Thymus (tissue), 11 donors: ENCODE measurements around the gene CHD3. TPM values are rescaled to one million over a fixed set of nuclear protein-coding genes. Genes with fewer than 3 reads are reported as not detected.
A peak's percentile ranks its signal among the peaks of the same experiment; 100 is the strongest.

Experiments used
- DNase-seq, 9 donors: peaks; one replicate each; pipeline ENCODE4 v3.0.0-alpha.2; 2013; ENCODE audit warnings: low spot score in 9 of 9, low read depth in 6 of 9, missing footprints in 1 of 9
- H3K27ac ChIP-seq, 2 donors: one replicate each; pipeline ENCODE4 v1.5.1; 2013; ENCODE audit warnings: control low read depth in 1 of 2, low read depth in 1 of 2, low read length in 1 of 2, mild to moderate bottlenecking in 1 of 2, moderate library complexity in 1 of 2
- H3K27me3 ChIP-seq, 2 donors: one replicate each; pipeline ENCODE4 v1.5.1; 2013; ENCODE audit warnings: low read length in 1 of 2; ENCODE audit not compliant: control insufficient read depth in 2 of 2, insufficient read depth in 1 of 2
- H3K36me3 ChIP-seq, 2 donors: one replicate each; pipeline ENCODE4 v1.5.1; 2013; ENCODE audit warnings: low read length in 1 of 2, mild to moderate bottlenecking in 1 of 2, moderate library complexity in 1 of 2; ENCODE audit not compliant: control insufficient read depth in 2 of 2, insufficient read depth in 2 of 2
- H3K4me1 ChIP-seq, 2 donors: one replicate each; pipeline ENCODE4 v1.5.1; 2013; ENCODE audit warnings: low read length in 2 of 2; ENCODE audit not compliant: control insufficient read depth in 2 of 2, insufficient read depth in 2 of 2
- H3K4me3 ChIP-seq, 2 donors: one replicate each; pipeline ENCODE4 v1.5.1; 2013; ENCODE audit warnings: low read length in 2 of 2, control low read depth in 1 of 2, mild to moderate bottlenecking in 1 of 2
- H3K9me3 ChIP-seq, 2 donors: one replicate each; pipeline ENCODE4 v1.5.1; 2013; ENCODE audit warnings: low read length in 1 of 2, mild to moderate bottlenecking in 1 of 2; ENCODE audit not compliant: control insufficient read depth in 2 of 2, insufficient read depth in 1 of 2
- WGBS: extraction: QIAGEN DNeasy Blood & Tissue Kit; methylation state at CpG from one replicate; pipeline ENCODE4 v1.1.7; 2013; 5-methylcytosine and 5-hydroxymethylcytosine counted together
- polyA plus RNA-seq: library from polyadenylated mRNA; stranded (reverse); fragments of 200-250 nt; gene quantifications from one replicate; pipeline ENCODE4 v1.2.3, GENCODE V29; 2013
- total RNA-seq: library from RNA; stranded (reverse); fragments of 120-200 nt; gene quantifications from one replicate; pipeline ENCODE4 v1.2.4, GENCODE V29; 2013
- donor health status: healthy.

The CHD3 gene
- total and polyA plus RNA-seq, 2 donors: 69.5 to 119 TPM

DNA sequence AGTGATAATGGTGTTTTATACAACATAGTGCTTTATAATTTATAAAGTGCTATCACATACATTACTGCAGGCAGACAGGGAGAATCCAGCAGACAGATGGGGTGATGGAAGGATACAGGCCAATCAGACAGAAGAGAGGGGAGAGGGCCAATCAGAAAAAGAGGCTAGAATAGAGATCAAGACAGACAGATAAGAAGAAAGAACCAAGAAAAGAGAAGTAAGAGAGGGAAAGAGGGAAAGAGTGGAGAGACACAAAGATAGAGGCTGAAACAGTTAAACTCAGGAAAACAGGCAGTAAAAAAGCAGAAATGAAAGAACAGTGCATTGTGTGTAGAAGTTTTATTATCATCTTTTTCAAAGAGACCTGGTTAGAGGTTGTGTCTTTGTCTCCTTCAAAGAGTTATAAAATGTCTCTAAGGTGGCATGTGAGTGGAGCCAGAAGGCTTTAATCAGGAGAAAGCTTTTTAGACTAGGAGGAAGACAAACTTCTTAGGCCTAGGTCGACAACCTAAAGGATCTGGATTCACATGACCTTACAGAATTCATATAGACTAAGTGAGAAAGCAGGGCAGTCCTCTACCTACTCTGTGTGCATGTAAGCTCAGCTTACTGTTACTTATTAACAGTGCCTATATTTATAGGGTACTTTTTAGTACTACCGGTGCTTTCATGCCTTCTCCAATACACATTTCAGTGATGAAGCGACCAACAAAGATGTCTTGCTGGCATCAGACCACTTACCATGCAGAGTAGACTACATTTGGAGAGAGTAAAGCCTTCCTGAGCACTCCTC lies 8.3 kb upstream of the CHD3 start:
- no peaks in the 10 kb centered on the region for H3K9me3 ChIP-seq
- peaks cover 29 to 40% of the 10 kb centered on the region in 2 donors for H3K4me1 ChIP-seq
- peak in 1 of 9 donors; percentile 46 for DNase-seq
- WGBS: 80% methylated on average over 3 of the region's 3 CpGs
- no peaks in the 10 kb centered on the region for H3K27me3 ChIP-seq
- H3K4me3 ChIP-seq: no peak overlapping the region
- peak overlapping the region in 1 of 2 donors; percentile 56 for H3K27ac ChIP-seq
- H3K36me3 ChIP-seq: peaks cover 0 to 5% of the 10 kb centered on the region in 2 donors

DNA sequence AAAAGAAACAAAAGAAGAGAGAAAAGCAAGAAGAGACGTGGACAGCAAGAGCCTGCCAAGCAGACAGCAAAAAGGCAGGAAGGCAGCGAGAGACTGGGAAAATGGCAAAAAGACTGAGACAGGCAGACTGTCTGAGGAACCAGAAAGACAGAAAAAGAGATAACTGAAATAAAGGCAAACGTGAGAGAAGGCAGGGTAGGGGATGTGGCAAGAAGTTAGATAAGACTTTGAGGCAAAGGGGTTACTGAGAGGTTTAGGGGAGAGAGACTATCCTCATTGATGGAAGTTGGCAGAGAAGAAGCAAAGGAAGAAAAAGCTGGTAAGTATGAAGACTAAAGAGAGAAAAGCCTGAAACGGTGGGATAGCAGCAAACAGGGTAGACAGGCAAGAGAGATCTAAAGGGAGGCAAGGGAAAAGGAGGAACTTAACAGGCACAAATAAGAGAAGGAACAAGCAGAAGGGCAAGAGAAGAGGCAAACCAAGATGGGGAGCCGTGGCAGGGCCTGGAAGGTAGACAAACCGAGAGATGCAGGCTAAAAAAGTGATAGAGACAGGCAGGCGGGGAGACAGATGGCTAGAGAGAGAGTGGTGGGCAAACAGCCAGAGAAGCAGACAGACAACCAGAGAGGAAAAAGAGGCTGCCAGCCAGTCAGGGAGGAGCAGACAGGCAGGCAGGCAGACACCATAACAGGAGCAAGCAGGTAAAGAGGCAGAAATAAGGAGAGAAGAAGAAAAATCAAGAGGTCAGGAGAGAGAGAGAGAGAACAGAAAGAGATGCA lies 7.1 kb upstream of the CHD3 start:
- Histone ChIP-seq H3K4me3 (no peak overlapping the region), H3K4me1 (peaks cover 29 to 49% of the 10 kb centered on the region in 2 donors), H3K27me3 (no peaks in the 10 kb centered on the region), H3K36me3 (peaks cover 0 to 5% of the 10 kb centered on the region in 2 donors), H3K9me3 (peaks cover 0 to 6% of the 10 kb centered on the region in 2 donors), H3K27ac (peak overlapping the region; percentile 57 to 66)
- 37% methylated on average over 7 of the region's 7 CpGs for WGBS
- DNase-seq: no peak

DNA sequence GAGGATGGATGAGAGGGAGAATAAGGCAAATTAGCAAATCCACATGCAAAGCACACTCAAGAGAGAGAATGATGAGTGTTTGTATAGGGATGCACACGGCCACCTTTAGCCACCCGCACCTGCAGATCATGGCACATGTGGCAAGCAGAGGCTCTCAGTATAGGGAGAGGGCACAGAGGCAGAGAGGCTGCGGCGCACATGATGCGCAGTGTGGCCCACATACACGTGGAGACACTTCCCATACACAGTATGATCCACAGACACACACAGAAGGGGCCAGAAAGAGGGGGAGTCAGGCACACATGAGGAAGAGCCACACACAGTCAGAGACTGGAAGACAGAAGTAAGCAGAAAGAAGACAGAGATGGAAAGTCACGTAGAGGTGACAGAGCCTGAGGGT lies 6.5 kb upstream of the CHD3 start:
- H3K36me3 ChIP-seq: peaks cover 0 to 5% of the 10 kb centered on the region in 2 donors
- DNase-seq: peak in 1 of 9 donors; percentile 31
- H3K27ac ChIP-seq: peak overlapping the region; percentile 1 to 57
- no peaks in the 10 kb centered on the region for H3K27me3 ChIP-seq
- peaks cover 31 to 55% of the 10 kb centered on the region in 2 donors for H3K4me1 ChIP-seq
- peaks cover 0 to 6% of the 10 kb centered on the region in 2 donors for H3K9me3 ChIP-seq
- H3K4me3 ChIP-seq: no peak overlapping the region
- 69% methylated on average over 7 of the region's 7 CpGs for WGBS

DNA sequence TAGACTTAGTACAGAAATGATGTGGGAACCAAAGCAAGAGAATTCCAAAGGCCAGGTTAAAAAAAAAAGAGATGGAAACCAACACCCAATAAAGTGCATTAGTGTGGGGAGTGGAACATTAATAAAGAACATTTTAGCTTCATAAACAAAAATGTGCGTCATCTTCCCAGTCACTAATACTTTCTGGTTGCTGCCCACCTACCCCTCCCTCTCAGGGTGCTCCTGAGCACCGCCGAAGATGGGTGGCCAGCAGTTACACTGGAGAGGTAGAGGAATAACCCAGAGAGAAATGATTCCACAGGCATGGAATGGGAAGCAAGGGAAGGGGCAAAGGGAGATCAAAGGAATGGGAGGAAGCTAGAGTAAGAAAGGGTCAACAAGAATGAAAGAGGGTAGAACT lies 6.0 kb upstream of the CHD3 start:
- no peak for DNase-seq
- Histone ChIP-seq H3K36me3 (peaks cover 0 to 5% of the 10 kb centered on the region in 2 donors), H3K27me3 (no peaks in the 10 kb centered on the region), H3K27ac (peak overlapping the region in 1 of 2 donors; percentile 8), H3K4me1 (peaks cover 33 to 57% of the 10 kb centered on the region in 2 donors), H3K4me3 (no peak overlapping the region), H3K9me3 (peaks cover 0 to 6% of the 10 kb centered on the region in 2 donors)
- WGBS: 98% methylated on average over 3 of the region's 3 CpGs

DNA sequence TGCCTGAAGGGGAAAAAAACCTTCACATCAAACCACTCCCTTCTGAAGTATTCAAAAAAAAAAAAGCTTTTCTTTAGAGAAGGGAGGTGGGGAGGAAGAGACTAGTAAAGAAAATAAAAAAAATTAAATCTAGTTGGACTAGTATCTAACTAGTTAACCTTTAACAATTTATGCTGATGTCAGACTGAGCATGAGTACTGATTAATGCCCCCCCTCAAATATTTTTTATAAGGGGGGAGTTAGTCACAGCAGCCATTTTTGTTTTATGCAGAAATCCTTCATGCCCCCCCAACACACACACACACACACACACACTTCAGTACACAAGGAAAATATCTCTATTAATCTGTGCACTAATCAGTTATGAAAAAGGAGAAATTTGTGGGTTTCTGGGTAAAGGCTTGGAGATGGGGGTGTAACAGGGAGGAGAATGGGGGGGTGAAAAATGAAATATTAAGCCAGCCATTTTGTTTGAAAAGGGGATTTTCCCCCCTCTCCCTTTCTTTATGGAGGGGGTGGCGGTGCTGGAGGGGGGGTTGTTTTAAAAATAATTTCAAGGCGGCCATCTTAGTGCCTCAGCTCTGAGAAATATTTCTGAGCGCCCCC lies 4.7 kb upstream of the CHD3 start:
- H3K4me3 ChIP-seq: peak overlapping the region; percentile 32 to 82
- peak overlapping the region; percentile 64 to 85 for H3K27ac ChIP-seq
- 3% methylated on average over 3 of the region's 3 CpGs for WGBS
- H3K4me1 ChIP-seq: peaks cover 42 to 70% of the 10 kb centered on the region in 2 donors
- peak in 2 of 9 donors; percentile 26 to 57 for DNase-seq
- peaks cover 0 to 6% of the 10 kb centered on the region in 2 donors for H3K9me3 ChIP-seq
- peaks cover 0 to 8% of the 10 kb centered on the region in 2 donors for H3K36me3 ChIP-seq
- no peaks in the 10 kb centered on the region for H3K27me3 ChIP-seq

DNA sequence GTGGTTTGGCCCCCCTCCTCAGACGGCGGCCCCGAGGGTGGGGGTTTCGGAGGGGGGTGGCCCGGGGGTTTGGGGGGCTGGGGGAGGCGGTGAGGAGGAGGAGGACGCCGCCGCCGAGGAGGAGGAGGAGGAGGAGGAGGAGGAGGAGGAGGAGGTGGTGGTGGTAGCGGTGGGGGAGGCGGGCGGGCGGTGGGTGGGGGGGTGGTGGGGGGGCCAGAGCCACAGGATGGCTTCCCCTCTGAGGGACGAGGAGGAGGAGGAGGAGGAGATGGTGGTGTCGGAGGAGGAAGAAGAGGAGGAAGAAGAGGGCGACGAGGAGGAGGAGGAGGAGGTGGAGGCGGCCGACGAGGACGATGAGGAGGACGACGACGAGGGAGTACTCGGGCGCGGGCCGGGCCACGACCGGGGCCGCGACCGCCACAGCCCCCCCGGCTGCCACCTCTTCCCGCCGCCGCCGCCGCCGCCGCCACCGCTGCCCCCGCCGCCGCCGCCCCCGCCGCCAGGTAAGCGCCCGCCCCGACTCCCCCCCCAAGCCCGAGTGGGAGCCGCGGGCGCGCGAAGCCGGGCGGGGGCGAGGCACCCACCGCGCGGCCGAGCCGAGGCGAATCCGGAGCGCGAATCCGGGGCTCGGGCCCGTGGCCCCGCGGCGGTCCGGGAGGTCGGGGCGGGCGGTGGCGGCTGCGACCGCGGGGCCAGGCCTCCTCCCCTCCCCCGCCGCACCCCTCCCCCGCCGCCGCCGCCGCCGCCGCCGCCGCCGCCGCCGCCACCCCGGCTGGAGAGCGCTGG lies 3.8 kb upstream of the CHD3 start:
- H3K27ac ChIP-seq: peak overlapping the region; percentile 95 to 96
- H3K4me3 ChIP-seq: peak overlapping the region; percentile 82 to 87
- H3K9me3 ChIP-seq: peaks cover 0 to 6% of the 10 kb centered on the region in 2 donors
- no peaks in the 10 kb centered on the region for H3K27me3 ChIP-seq
- 2% methylated on average over 75 of the region's 100 CpGs for WGBS
- H3K36me3 ChIP-seq: peaks cover 3 to 16% of the 10 kb centered on the region in 2 donors
- H3K4me1 ChIP-seq: peaks cover 43 to 75% of the 10 kb centered on the region in 2 donors
- DNase-seq: peak in 2 of 9 donors; percentile 29 to 55

DNA sequence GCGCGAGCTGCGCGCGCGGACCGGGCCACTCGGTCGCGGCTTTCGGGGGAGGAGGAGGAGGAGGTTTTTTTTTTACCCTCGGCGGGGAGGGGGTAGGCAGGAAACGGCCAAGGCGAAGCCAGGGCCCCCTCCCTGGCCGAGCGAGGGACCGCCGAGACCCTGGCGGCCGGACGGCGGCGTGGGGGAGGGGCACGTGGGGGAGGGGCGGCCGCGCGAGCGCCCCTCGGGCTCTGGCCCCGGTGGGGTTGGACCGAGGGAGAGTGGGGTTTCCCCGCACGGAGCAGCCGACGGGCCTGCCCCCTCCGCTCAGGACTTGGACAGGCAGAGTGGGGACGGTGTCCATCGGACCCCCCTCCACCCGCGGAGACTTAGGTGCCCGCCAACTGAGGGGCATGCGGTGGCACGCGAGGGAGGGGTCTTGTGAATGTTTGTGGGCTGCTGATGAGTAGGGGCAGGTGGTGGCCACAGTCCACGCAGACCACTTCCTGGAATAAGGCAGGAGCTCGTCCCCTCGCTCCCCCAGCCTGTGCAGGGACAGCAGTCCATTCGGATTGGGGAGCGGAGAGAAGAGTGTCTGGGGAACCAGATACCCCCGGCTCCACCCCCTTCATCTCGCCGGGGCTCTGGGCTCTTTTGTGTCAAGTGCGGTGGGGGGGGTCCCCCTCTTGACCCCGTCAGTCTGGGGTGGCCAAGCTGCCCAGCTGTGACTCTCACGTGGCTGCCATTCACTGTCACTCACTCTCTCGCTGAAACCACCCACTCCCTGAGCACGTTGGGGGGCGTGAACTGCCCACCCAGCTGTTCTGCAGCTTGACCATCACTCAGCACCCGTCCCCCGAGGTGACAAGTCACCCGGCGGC lies 3.0 kb upstream of the CHD3 start:
- Histone ChIP-seq H3K4me1 (peaks cover 40 to 71% of the 10 kb centered on the region in 2 donors), H3K9me3 (peaks cover 0 to 6% of the 10 kb centered on the region in 2 donors), H3K36me3 (peaks cover 8 to 20% of the 10 kb centered on the region in 2 donors), H3K27me3 (no peaks in the 10 kb centered on the region), H3K27ac (peak overlapping the region; percentile 95 to 96), H3K4me3 (peak overlapping the region; percentile 82 to 87)
- DNase-seq: peak in 2 of 9 donors; percentile 36 to 58
- under 1% methylated on average over 64 of the region's 64 CpGs for WGBS
